ENCODE measurements around the gene FHOD3. TPM values are rescaled to one million over a fixed set of nuclear protein-coding genes. Genes with fewer than 3 reads are reported as not detected.
"Not testable (repeated sequence)": the region's sequence is repeated elsewhere in the genome, so short reads cannot be mapped to it uniquely, and the experiment has no call there.

The FHOD3 gene
- total and polyA plus RNA-seq, 5 experiments from 2014 or later: not detected

- peaks cover 0 to 2% (median 0%) of the 10 kb centered on the region in 9 donors for H3K9me3 Mint-ChIP-seq
- H3K27me3 Mint-ChIP-seq: peaks cover 0 to 9% (median 0%) of the 10 kb centered on the region in 5 donors
- no peak for ATAC-seq
- H3K4me3 Mint-ChIP-seq: no peak overlapping the region
- POLR2A ChIA-PET: no interaction called here
- no peak overlapping the region for H3K27ac Mint-ChIP-seq
- DNase-seq: no peak
- no peaks in the 10 kb centered on the region for H3K4me1 Mint-ChIP-seq
- H3K36me3 Mint-ChIP-seq: no peaks in the 10 kb centered on the region
Observed at GRCh38 chr18:36543030-36543429, 245.5 kb downstream of the FHOD3 start.

GRCh38 chr18:36543991-36544725 lies 246.6 kb downstream of the FHOD3 start:
- ATAC-seq: no peak
- POLR2A ChIA-PET: no interaction called here
- Mint-ChIP-seq H3K4me1 (no peaks in the 10 kb centered on the region), H3K9me3 (peaks cover 0 to 4% (median 0%) of the 10 kb centered on the region in 9 donors), H3K27me3 (peaks cover 0 to 8% (median 0%) of the 10 kb centered on the region in 5 donors), H3K36me3 (no peaks in the 10 kb centered on the region), H3K27ac (no peak overlapping the region), H3K4me3 (no peak overlapping the region)
- DNase-seq: no peak

GRCh38 chr18:36545821-36546427 lies 248.4 kb downstream of the FHOD3 start:
- no peak for ATAC-seq
- Mint-ChIP-seq H3K27me3 (peaks cover 0 to 4% (median 2%) of the 10 kb centered on the region in 5 donors), H3K4me3 (no peak overlapping the region), H3K4me1 (no peaks in the 10 kb centered on the region), H3K27ac (no peak overlapping the region), H3K9me3 (peaks cover 0 to 7% (median 0%) of the 10 kb centered on the region in 9 donors), H3K36me3 (no peaks in the 10 kb centered on the region)
- POLR2A ChIA-PET: no interaction called here
- DNase-seq: no peak

- ATAC-seq (no peak), DNase-seq (no peak)
- Mint-ChIP-seq H3K4me1 (no peaks in the 10 kb centered on the region), H3K27me3 (peaks cover 0 to 4% (median 2%) of the 10 kb centered on the region in 5 donors), H3K4me3 (no peak overlapping the region), H3K27ac (no peak overlapping the region), H3K36me3 (no peaks in the 10 kb centered on the region), H3K9me3 (peaks cover 0 to 9% (median 2%) of the 10 kb centered on the region in 9 donors)
- POLR2A ChIA-PET: no interaction called here
Observed at GRCh38 chr18:36546876-36547275, 249.4 kb downstream of the FHOD3 start.

GRCh38 chr18:36547544-36547943 lies 250.0 kb downstream of the FHOD3 start:
- Mint-ChIP-seq H3K27ac (no peak overlapping the region), H3K27me3 (peaks cover 0 to 4% (median 2%) of the 10 kb centered on the region in 5 donors), H3K4me3 (no peak overlapping the region), H3K9me3 (peaks cover 0 to 9% (median 2%) of the 10 kb centered on the region in 9 donors), H3K4me1 (no peaks in the 10 kb centered on the region), H3K36me3 (no peaks in the 10 kb centered on the region)
- POLR2A ChIA-PET: no interaction called here
- no peak for DNase-seq
- no peak for ATAC-seq

GRCh38 chr18:36551274-36551673 lies 253.8 kb downstream of the FHOD3 start:
- ATAC-seq, H3K9me3 Mint-ChIP-seq, H3K27me3 Mint-ChIP-seq, H3K27ac Mint-ChIP-seq, H3K36me3 Mint-ChIP-seq, DNase-seq, POLR2A ChIA-PET, H3K4me3 Mint-ChIP-seq, H3K4me1 Mint-ChIP-seq: not testable (repeated sequence)

- Mint-ChIP-seq H3K4me1 (no peaks in the 10 kb centered on the region), H3K36me3 (no peaks in the 10 kb centered on the region), H3K27ac (no peak overlapping the region), H3K27me3 (peaks cover 0 to 29% (median 10%) of the 10 kb centered on the region in 5 donors), H3K4me3 (no peak overlapping the region), H3K9me3 (peaks cover 0 to 12% (median 2%) of the 10 kb centered on the region in 9 donors)
- POLR2A ChIA-PET: no interaction called here
- ATAC-seq (no peak), DNase-seq (no peak)
Observed at GRCh38 chr18:36558234-36558633, 260.7 kb downstream of the FHOD3 start.

GRCh38 chr18:36559149-36559857 lies 261.8 kb downstream of the FHOD3 start:
- Mint-ChIP-seq H3K27me3 (peaks cover 0 to 40% (median 18%) of the 10 kb centered on the region in 5 donors), H3K4me1 (no peaks in the 10 kb centered on the region), H3K27ac (no peak overlapping the region), H3K9me3 (peaks cover 0 to 12% (median 0%) of the 10 kb centered on the region in 9 donors), H3K4me3 (no peak overlapping the region), H3K36me3 (no peaks in the 10 kb centered on the region)
- POLR2A ChIA-PET: no interaction called here
- no peak for ATAC-seq
- DNase-seq: no peak

- H3K27ac Mint-ChIP-seq: no peak overlapping the region
- H3K4me3 Mint-ChIP-seq: no peak overlapping the region
- POLR2A ChIA-PET: interaction anchor here (0.6 kb wide), 1 partner anchor 9 kb away, joined by 3 read pairs; no protein-coding TSS in a partner anchor
- no peaks in the 10 kb centered on the region for H3K36me3 Mint-ChIP-seq
- peaks cover 0 to 12% (median 0%) of the 10 kb centered on the region in 9 donors for H3K9me3 Mint-ChIP-seq
- DNase-seq: no peak
- H3K4me1 Mint-ChIP-seq: no peaks in the 10 kb centered on the region
- peaks cover 3 to 48% (median 22%) of the 10 kb centered on the region in 5 donors for H3K27me3 Mint-ChIP-seq
- no peak for ATAC-seq
Observed at GRCh38 chr18:36560187-36560586, 262.7 kb downstream of the FHOD3 start.

- Mint-ChIP-seq H3K4me1 (no peaks in the 10 kb centered on the region), H3K27me3 (peaks cover 7 to 56% (median 26%) of the 10 kb centered on the region in 5 donors), H3K27ac (no peak overlapping the region), H3K4me3 (no peak overlapping the region), H3K36me3 (no peaks in the 10 kb centered on the region), H3K9me3 (peaks cover 0 to 12% (median 0%) of the 10 kb centered on the region in 9 donors)
- POLR2A ChIA-PET: no interaction called here
- ATAC-seq: no peak
- DNase-seq: no peak
Observed at GRCh38 chr18:36561046-36561445, 263.5 kb downstream of the FHOD3 start.

GRCh38 chr18:36564841-36565240 lies 267.3 kb downstream of the FHOD3 start:
- Mint-ChIP-seq H3K27me3 (peaks cover 11 to 58% (median 29%) of the 10 kb centered on the region in 5 donors), H3K9me3 (no peaks in the 10 kb centered on the region), H3K27ac (no peak overlapping the region), H3K4me3 (no peak overlapping the region), H3K36me3 (no peaks in the 10 kb centered on the region), H3K4me1 (no peaks in the 10 kb centered on the region)
- POLR2A ChIA-PET: no interaction called here
- DNase-seq: no peak
- no peak for ATAC-seq

GRCh38 chr18:36567800-36568199 lies 270.3 kb downstream of the FHOD3 start:
- peaks cover 0 to 6% (median 2%) of the 10 kb centered on the region in 4 donors for H3K4me1 Mint-ChIP-seq
- no peaks in the 10 kb centered on the region for H3K9me3 Mint-ChIP-seq
- POLR2A ChIA-PET: no interaction called here
- ATAC-seq (no peak), DNase-seq (no peak)
- peaks cover 11 to 42% (median 20%) of the 10 kb centered on the region in 5 donors for H3K27me3 Mint-ChIP-seq
- H3K36me3 Mint-ChIP-seq: no peaks in the 10 kb centered on the region
- H3K4me3 Mint-ChIP-seq: no peak overlapping the region
- H3K27ac Mint-ChIP-seq: no peak overlapping the region

- Mint-ChIP-seq H3K4me1 (peaks cover 0 to 6% (median 2%) of the 10 kb centered on the region in 4 donors), H3K36me3 (no peaks in the 10 kb centered on the region), H3K27ac (no peak overlapping the region), H3K27me3 (peaks cover 11 to 40% (median 19%) of the 10 kb centered on the region in 5 donors), H3K4me3 (no peak overlapping the region), H3K9me3 (no peaks in the 10 kb centered on the region)
- DNase-seq (no peak), ATAC-seq (no peak)
- POLR2A ChIA-PET: no interaction called here
Observed at GRCh38 chr18:36568487-36568886, 271.0 kb downstream of the FHOD3 start.

Measured in naive thymus-derived CD8-positive, alpha-beta T cell (primary cell).